Retinal pigment epithelial cell (primary cell): ENCODE data around the gene SYT12.

Experiments
- DNase-seq: peaks from one replicate; pipeline ENCODE4 v3.0.0-alpha.2; 2010; ENCODE audit warnings: low read depth
- H3K4me3 ChIP-seq: 2 replicates; pipeline ENCODE4 v1.5.1; 2011; ENCODE audit warnings: mild to moderate bottlenecking, low read length, control low read depth, moderate library complexity
- CTCF ChIP-seq: conservative IDR thresholded peaks from 2 replicates; pipeline ENCODE4 v1.5.1; 2011; ENCODE audit warnings: low read depth, low read length, control low read depth, inconsistent platforms

The SYT12 gene

GRCh38 chr11:67079065-67079705 lies 56.3 kb downstream of the SYT12 start:
- TF ChIP-seq CTCF = no peak
- H3K4me3 ChIP-seq = no peak overlapping the region
- DNase-seq = no peak

GRCh38 chr11:67082071-67082791 lies 59.3 kb downstream of the SYT12 start:
- no peak overlapping the region for H3K4me3 ChIP-seq
- TF ChIP-seq CTCF = peak; percentile 34
- no peak for DNase-seq

GRCh38 chr11:67083786-67084366 lies 60.9 kb downstream of the SYT12 start:
- DNase-seq = no peak
- TF ChIP-seq CTCF = no peak
- H3K4me3 ChIP-seq = no peak overlapping the region

GRCh38 chr11:67085617-67086016 lies 62.7 kb downstream of the SYT12 start:
- DNase-seq = no peak
- TF ChIP-seq CTCF = no peak
- no peak overlapping the region for H3K4me3 ChIP-seq

GRCh38 chr11:67090717-67091116 lies 67.8 kb downstream of the SYT12 start:
- no peak overlapping the region for H3K4me3 ChIP-seq
- no peak for DNase-seq
- TF ChIP-seq CTCF = no peak

- no peak overlapping the region for H3K4me3 ChIP-seq
- no peak for TF ChIP-seq CTCF
- no peak for DNase-seq
Observed at GRCh38 chr11:67095214-67095507, 72.2 kb downstream of the SYT12 start.
